GM12878 (cell line): Measurements from ENCODE around the gene GPR108.

ENCODE experiments used
- POLR2AphosphoS5 ChIP-seq: IDR thresholded peaks from 2 replicates; pipeline ENCODE4 v1.6.1; 2011; ENCODE audit warnings: mild to moderate bottlenecking, low read length, inconsistent platforms
- SRF ChIP-seq, 2 experiments: IDR thresholded peaks; 2 replicates each; pipeline ENCODE4 v1.6.1; 2011; ENCODE audit warnings: low read depth in 2 of 2, low read length in 2 of 2, mild to moderate bottlenecking in 1 of 2, moderate library complexity in 1 of 2

DNA sequence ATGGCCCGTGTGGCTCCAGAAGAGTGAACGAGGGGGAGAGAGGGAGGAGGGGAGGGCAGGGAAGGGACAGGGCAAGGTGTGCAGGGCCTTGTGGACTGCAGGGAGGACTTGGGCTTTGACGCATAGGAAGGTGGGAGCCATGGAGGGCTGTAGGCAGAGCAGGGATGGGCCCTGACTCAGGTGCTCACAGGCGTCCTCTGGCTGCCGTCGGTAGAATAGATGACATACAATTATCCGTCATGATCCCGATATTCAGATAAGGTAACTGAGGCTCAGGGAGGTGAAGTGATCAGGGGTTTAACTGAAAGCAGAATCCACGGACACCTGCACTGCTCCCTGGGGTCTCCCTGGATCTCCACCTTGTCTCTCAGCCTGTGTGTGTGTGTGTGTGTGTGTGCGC lies 20.3 kb downstream of the GPR108 start:
- no peak for TF ChIP-seq POLR2AphosphoS5
- no peak for TF ChIP-seq SRF (IDR thresholded peaks at IDR 0.05; ENCODE audit: low read depth in 2 of 2, low read length in 2 of 2)
